Neural cell (in vitro differentiated cells): Measurements from ENCODE around the gene RCSD1. TPM values are rescaled to one million over a fixed set of nuclear protein-coding genes. Genes with fewer than 3 reads are reported as not detected.

ENCODE experiments used
- H2AFZ ChIP-seq: fragments of 200-600, 300-800 bp; sonication (generic), shearing (Covaris generic); 2 replicates; pipeline ENCODE4 v1.6.0; 2014; ENCODE audit warnings: low read depth, mild to moderate bottlenecking, antibody characterized with exemption, low read length, moderate library complexity
- H3F3A ChIP-seq: fragments of 200-600 bp; shearing (Covaris generic); 2 replicates; pipeline ENCODE4 v1.6.1; 2016; ENCODE audit warnings: mild to moderate bottlenecking, moderate library complexity, mixed read lengths, antibody characterized with exemption, low read length; ENCODE audit not compliant: insufficient read depth, poor library complexity, severe bottlenecking
- H3K27ac ChIP-seq: fragments of 200-600, 300-800 bp; sonication (generic), shearing (Covaris generic); 2 replicates; pipeline ENCODE4 v1.5.1; 2014; ENCODE audit warnings: mild to moderate bottlenecking, low read length, moderate library complexity
- H3K27me3 ChIP-seq: fragments of 300-800, 200-600 bp; sonication (generic), shearing (Covaris generic); 2 replicates; pipeline ENCODE4 v1.6.0; 2014; ENCODE audit warnings: mild to moderate bottlenecking, low read depth, low read length, moderate library complexity; ENCODE audit not compliant: insufficient read depth
- H3K36me3 ChIP-seq: fragments of 300-800, 200-600 bp; sonication (generic), shearing (Covaris generic); 2 replicates; pipeline ENCODE4 v1.5.1; 2014; ENCODE audit warnings: mild to moderate bottlenecking, antibody characterized with exemption, low read length, moderate library complexity; ENCODE audit not compliant: insufficient read depth
- H3K4me2 ChIP-seq: fragments of 300-800, 200-600 bp; sonication (generic), shearing (Covaris generic); 2 replicates; pipeline ENCODE4 v1.6.0; 2014; ENCODE audit warnings: mild to moderate bottlenecking, low read length
- H3K4me3 ChIP-seq: fragments of 300-800, 200-600 bp; sonication (generic), shearing (Covaris generic); 2 replicates; pipeline ENCODE4 v1.5.1; 2014; ENCODE audit warnings: mild to moderate bottlenecking, low read length, moderate library complexity
- H3K79me2 ChIP-seq: fragments of 200-600 bp; shearing (Covaris generic); replicated peaks from 2 replicates; pipeline ENCODE4 v1.6.0; 2014; ENCODE audit warnings: mild to moderate bottlenecking, low read length, moderate library complexity; ENCODE audit not compliant: insufficient read depth
- H3K9ac ChIP-seq: fragments of 300-800, 200-600 bp; sonication (generic), shearing (Covaris generic); 2 replicates; pipeline ENCODE4 v1.6.1; 2016; ENCODE audit warnings: mild to moderate bottlenecking, low read length, mixed read lengths
- H3K9me2 ChIP-seq: fragments of 200-600 bp; shearing (Covaris generic); 2 replicates; pipeline ENCODE4 v1.6.1; 2016; ENCODE audit warnings: mild to moderate bottlenecking, low read length, mixed read lengths; ENCODE audit not compliant: insufficient read depth
- H3K9me3 ChIP-seq: fragments of 200-600, 300-800 bp; sonication (generic), shearing (Covaris generic); 2 replicates; pipeline ENCODE4 v1.6.1; 2016; ENCODE audit warnings: mild to moderate bottlenecking, mixed run types, low read length, moderate library complexity, mixed read lengths
- H4K20me1 ChIP-seq: fragments of 200-600 bp; shearing (Covaris generic); 2 replicates; pipeline ENCODE4 v1.6.1; 2016; ENCODE audit warnings: mild to moderate bottlenecking, mixed run types; ENCODE audit not compliant: insufficient read depth
- CTCF ChIP-seq: fragments of 450-650 bp; IDR thresholded peaks from 2 replicates; pipeline ENCODE4 v1.5.1; 2014; ENCODE audit warnings: antibody characterized with exemption, mild to moderate bottlenecking, moderate library complexity; ENCODE audit not compliant: poor library complexity, severe bottlenecking
- EP300 ChIP-seq: fragments of 450-650 bp; conservative IDR thresholded peaks from 2 replicates; pipeline ENCODE4 v1.6.1; 2014; ENCODE audit warnings: antibody characterized with exemption, mild to moderate bottlenecking, moderate library complexity; ENCODE audit not compliant: poor library complexity, severe bottlenecking
- EZH2 ChIP-seq: fragments of 200-600, 300-800 bp; shearing (Covaris generic), sonication (generic); IDR thresholded peaks from 2 replicates; pipeline ENCODE4 v1.6.1; 2014; ENCODE audit warnings: antibody characterized with exemption, low read length, borderline replicate concordance, mild to moderate bottlenecking; ENCODE audit not compliant: insufficient read depth, poor library complexity, severe bottlenecking
- MXI1 ChIP-seq: fragments of 450-650 bp; conservative IDR thresholded peaks from 2 replicates; pipeline ENCODE4 v1.6.1; 2014; ENCODE audit warnings: antibody characterized with exemption, mild to moderate bottlenecking; ENCODE audit not compliant: poor library complexity, severe bottlenecking
- POLR2AphosphoS5 ChIP-seq: IDR thresholded peaks from 2 replicates; pipeline ENCODE4 v1.6.1; 2012
- RAD21 ChIP-seq: fragments of 450-650 bp; conservative IDR thresholded peaks from 2 replicates; pipeline ENCODE4 v1.6.1; 2014; ENCODE audit warnings: antibody characterized with exemption, mild to moderate bottlenecking, moderate library complexity
- REST ChIP-seq: IDR thresholded peaks from 2 replicates; pipeline ENCODE4 v1.6.1; 2012; ENCODE audit warnings: borderline replicate concordance
- SMC3 ChIP-seq: fragments of 450-650 bp; conservative IDR thresholded peaks from 2 replicates; pipeline ENCODE4 v1.6.1; 2014; ENCODE audit warnings: antibody characterized with exemption, mild to moderate bottlenecking, moderate library complexity; ENCODE audit not compliant: poor library complexity
- TAF1 ChIP-seq: IDR thresholded peaks from 2 replicates; pipeline ENCODE4 v1.6.1; 2012; ENCODE audit warnings: low read depth
- polyA plus RNA-seq: library from polyadenylated mRNA; depleted of rRNA; stranded (reverse); fragments of >200 nt; gene quantifications from 2 replicates; pipeline ENCODE4 v1.2.3, GENCODE V29; 2014

RCSD1 gene
- polyA plus RNA-seq, 1 donor from 2014 or later, result not detected

GRCh38 chr1:167602840-167603239 is 27.2 kb upstream of the RCSD1 start:
- Histone ChIP-seq H3K9me3 (peaks cover 8% of the 10 kb centered on the region), H3K27me3 (no peaks in the 10 kb centered on the region), H3K36me3 (no peaks in the 10 kb centered on the region), H3K4me3 (no peak overlapping the region), H3K9ac (no peak overlapping the region), H3K4me2 (no peak overlapping the region), H3K79me2 (no peaks in the 10 kb centered on the region), H4K20me1 (no peaks in the 10 kb centered on the region), H2AFZ (no peak overlapping the region), H3F3A (no peaks in the 10 kb centered on the region), H3K9me2 (no peaks in the 10 kb centered on the region), H3K27ac (no peak overlapping the region)
- TF ChIP-seq REST (no peak), SMC3 (no peak), EP300 (no peak), EZH2 (no peak), RAD21 (no peak), TAF1 (no peak), MXI1 (no peak), POLR2AphosphoS5 (no peak), CTCF (no peak)

GRCh38 chr1:167605576-167605975 is 24.5 kb upstream of the RCSD1 start:
- no peaks in the 10 kb centered on the region for H3F3A ChIP-seq
- H3K9me2 ChIP-seq, result no peaks in the 10 kb centered on the region
- no peaks in the 10 kb centered on the region for H3K79me2 ChIP-seq
- peaks cover 12% of the 10 kb centered on the region for H3K9me3 ChIP-seq
- H3K9ac ChIP-seq, result no peak overlapping the region
- H3K36me3 ChIP-seq, result no peaks in the 10 kb centered on the region
- H4K20me1 ChIP-seq, result no peaks in the 10 kb centered on the region
- H3K27me3 ChIP-seq, result no peaks in the 10 kb centered on the region
- H3K4me3 ChIP-seq, result no peak overlapping the region
- no peak overlapping the region for H3K4me2 ChIP-seq
- TF ChIP-seq CTCF, result no peak
- TF ChIP-seq POLR2AphosphoS5, result no peak
- no peak for TF ChIP-seq SMC3
- TF ChIP-seq TAF1, result no peak
- TF ChIP-seq RAD21, result no peak
- no peak for TF ChIP-seq MXI1
- TF ChIP-seq EP300, result no peak
- no peak for TF ChIP-seq EZH2
- TF ChIP-seq REST, result no peak
- no peak overlapping the region for H3K27ac ChIP-seq
- no peak overlapping the region for H2AFZ ChIP-seq
